H1 (cell line): Measurements from ENCODE around the gene FAM170B. TPM values are rescaled to one million over a fixed set of nuclear protein-coding genes. Genes with fewer than 3 reads are reported as not detected.
A peak's percentile ranks its signal among the peaks of the same experiment; 100 is the strongest.

ENCODE experiments used
- CTCF ChIA-PET: fragments of 300-600 bp; sonication (Branson Sonifier 250); formaldehyde crosslinking; loops from one replicate; lab custom pipeline; 2021; ENCODE audit not compliant: partially characterized antibody; lab: Charles Lee
- POLR2A ChIA-PET: fragments of 300-600 bp; sonication (Branson Sonifier 250); formaldehyde crosslinking; loops from one replicate; lab custom pipeline; 2021; ENCODE audit warnings: inconsistent platforms; ENCODE audit not compliant: partially characterized antibody; lab: Charles Lee
- DNase-seq, 2 experiments: peaks; one replicate each; pipeline versions ENCODE4 v3.0.0 to v3.0.0-alpha.2; 2010 to 2022; ENCODE audit warnings: low spot score in 2 of 2, low read depth in 1 of 2, mixed read lengths in 1 of 2
- FAIRE-seq: peaks from 2 replicates; lab custom pipeline; 2011; peaks lifted over from hg19 to GRCh38; lab: Jason Lieb, UNC
- H2AFZ ChIP-seq: 2 replicates; pipeline ENCODE4 v1.8.1; 2012; ENCODE audit warnings: low read length, inconsistent platforms
- H2AK5ac ChIP-seq: 2 replicates; pipeline ENCODE4 v1.6.1; 2013; ENCODE audit warnings: low read depth, low read length
- H2BK120ac ChIP-seq: replicated peaks from 2 replicates; pipeline ENCODE3; 2013; ENCODE audit warnings: low read depth, low read length, inconsistent platforms
- H2BK12ac ChIP-seq: 2 replicates; pipeline ENCODE4 v1.6.1; 2013; ENCODE audit warnings: low read depth, low read length
- H2BK15ac ChIP-seq: 2 replicates; pipeline ENCODE4 v1.6.1; 2013; ENCODE audit warnings: low read length
- H2BK20ac ChIP-seq: 2 replicates; pipeline ENCODE4 v1.6.1; 2013; ENCODE audit warnings: low read length
- H2BK5ac ChIP-seq: 2 replicates; pipeline ENCODE4 v1.6.1; 2013; ENCODE audit warnings: low read depth, low read length
- H3K14ac ChIP-seq: 2 replicates; pipeline ENCODE4 v1.6.1; 2013; ENCODE audit warnings: inconsistent platforms; ENCODE audit not compliant: insufficient read length
- H3K18ac ChIP-seq: 2 replicates; pipeline ENCODE4 v1.6.1; 2013; ENCODE audit warnings: low read length; ENCODE audit errors: extremely low read depth
- H3K23ac ChIP-seq: 2 replicates; pipeline ENCODE4 v1.6.1; 2013; ENCODE audit warnings: inconsistent platforms; ENCODE audit not compliant: insufficient read length
- H3K23me2 ChIP-seq: 2 replicates; pipeline ENCODE4 v1.6.1; 2013; ENCODE audit warnings: low read depth, low read length
- H3K27ac ChIP-seq: 2 replicates; pipeline ENCODE4 v1.6.1; 2011; ENCODE audit warnings: low read depth, low read length, inconsistent platforms
- H3K27me3 ChIP-seq, 4 experiments: replicated peaks in 1 of 4; 1 replicate in 1 of 4; 2 replicates in 3 of 4; pipeline versions ENCODE4 v1.6.1 to v1.8.1; 2011 to 2013; ENCODE audit warnings: low read length in 3 of 4, mild to moderate bottlenecking in 3 of 4, inconsistent platforms in 2 of 4, mixed read lengths in 2 of 4, moderate library complexity in 1 of 4; ENCODE audit not compliant: control insufficient read depth in 3 of 4, insufficient read depth in 3 of 4; ENCODE audit errors: extremely low read depth in 1 of 4
- H3K36me3 ChIP-seq, 4 experiments: 2 replicates each; pipeline versions ENCODE4 v1.6.1 to v1.8.1; 2011 to 2013; ENCODE audit warnings: mild to moderate bottlenecking in 4 of 4, low read length in 3 of 4, moderate library complexity in 2 of 4, control low read depth in 1 of 4, inconsistent platforms in 1 of 4; ENCODE audit not compliant: insufficient read depth in 4 of 4, control insufficient read depth in 2 of 4
- H3K4ac ChIP-seq: replicated peaks from 2 replicates; pipeline ENCODE3; 2013; ENCODE audit warnings: low read length, low read depth, mixed read lengths, inconsistent platforms; ENCODE audit not compliant: insufficient read length
- H3K4me1 ChIP-seq, 4 experiments: replicated peaks in 1 of 4; 1 replicate in 1 of 4; 2 replicates in 3 of 4; pipeline versions ENCODE4 v1.6.1 to v1.8.1; 2011 to 2013; ENCODE audit warnings: low read length in 3 of 4, inconsistent platforms in 2 of 4, mixed read lengths in 1 of 4; ENCODE audit not compliant: insufficient read depth in 4 of 4, control insufficient read depth in 3 of 4
- H3K4me2 ChIP-seq, 2 experiments: 2 replicates each; pipeline versions ENCODE4 v1.6.1 to v1.8.1; 2011 to 2013; ENCODE audit warnings: low read depth in 2 of 2, low read length in 2 of 2, control low read depth in 1 of 2, inconsistent platforms in 1 of 2, mild to moderate bottlenecking in 1 of 2; ENCODE audit not compliant: insufficient read depth in 1 of 2
- H3K4me3 ChIP-seq, 4 experiments: fragments of 200-600, 300-600 bp in 1 of 4; sonication (generic), shearing (Covaris generic), sonication (Bioruptor Twin) in 1 of 4; 2 replicates each; pipeline versions ENCODE4 v1.5.1 to v1.8.1; 2011 to 2016; ENCODE audit warnings: low read length in 4 of 4, low read depth in 3 of 4, control low read depth in 2 of 4, inconsistent platforms in 2 of 4, mild to moderate bottlenecking in 2 of 4, mixed read lengths in 1 of 4, moderate library complexity in 1 of 4; ENCODE audit not compliant: insufficient read depth in 2 of 4; ENCODE audit errors: extremely low read depth in 1 of 4
- H3K56ac ChIP-seq: replicated peaks from 2 replicates; pipeline ENCODE3; 2013; ENCODE audit warnings: low read depth, mild to moderate bottlenecking, mixed read lengths, low read length, inconsistent platforms; ENCODE audit not compliant: insufficient read length
- H3K79me1 ChIP-seq: 2 replicates; pipeline ENCODE4 v1.6.1; 2013; ENCODE audit warnings: low read depth, low read length, control low read depth
- H3K79me2 ChIP-seq, 2 experiments: 2 replicates each; pipeline versions ENCODE4 v1.6.1 to v1.8.1; 2012 to 2013; ENCODE audit warnings: low read length in 2 of 2, mild to moderate bottlenecking in 2 of 2, inconsistent platforms in 1 of 2; ENCODE audit not compliant: insufficient read depth in 2 of 2, control insufficient read depth in 1 of 2
- H3K9ac ChIP-seq, 4 experiments: replicated peaks in 1 of 4; 1 replicate in 1 of 4; 2 replicates in 3 of 4; pipeline versions ENCODE4 v1.6.1 to v1.8.1; 2011 to 2013; ENCODE audit warnings: low read depth in 3 of 4, low read length in 3 of 4, control low read depth in 2 of 4, mild to moderate bottlenecking in 2 of 4, moderate library complexity in 2 of 4, inconsistent platforms in 1 of 4; ENCODE audit errors: extremely low read depth in 1 of 4
- H3K9me3 ChIP-seq, 2 experiments: 2 replicates each; pipeline versions ENCODE4 v1.6.1 to v1.8.1; 2012 to 2013; ENCODE audit warnings: mild to moderate bottlenecking in 2 of 2, moderate library complexity in 2 of 2, control low read depth in 1 of 2, inconsistent platforms in 1 of 2, low read depth in 1 of 2, low read length in 1 of 2, mixed read lengths in 1 of 2; ENCODE audit not compliant: insufficient read depth in 2 of 2
- H4K20me1 ChIP-seq, 2 experiments: replicated peaks in 1 of 2; 2 replicates each; pipeline versions ENCODE3 to v1.8.1; 2011 to 2013; ENCODE audit warnings: inconsistent platforms in 2 of 2, low read length in 2 of 2, mild to moderate bottlenecking in 1 of 2; ENCODE audit not compliant: insufficient read depth in 2 of 2, control insufficient read depth in 1 of 2
- H4K5ac ChIP-seq: 2 replicates; pipeline ENCODE4 v1.6.1; 2013; ENCODE audit warnings: low read length, low read depth, mixed read lengths, inconsistent platforms; ENCODE audit not compliant: insufficient read length
- H4K8ac ChIP-seq: 2 replicates; pipeline ENCODE4 v1.8.0; 2013; ENCODE audit warnings: mild to moderate bottlenecking, moderate library complexity, low read length, inconsistent platforms; ENCODE audit not compliant: insufficient read depth; ENCODE audit errors: extremely low read depth
- H4K91ac ChIP-seq: replicated peaks from 2 replicates; pipeline ENCODE3; 2013; ENCODE audit warnings: low read length, mixed read lengths, inconsistent platforms; ENCODE audit not compliant: insufficient read length
- BCL11A ChIP-seq, 2 experiments: IDR thresholded peaks; one replicate each; pipeline ENCODE4 v1.6.1; 2011; ENCODE audit warnings: low read depth in 2 of 2, low read length in 2 of 2, mild to moderate bottlenecking in 2 of 2
- CTBP2 ChIP-seq: IDR thresholded peaks from 2 replicates; pipeline ENCODE4 v1.7.0; 2011; ENCODE audit warnings: borderline replicate concordance, mild to moderate bottlenecking, moderate library complexity, mixed read lengths, low read length; ENCODE audit not compliant: insufficient read depth, insufficient read length
- CTCF ChIP-seq, 3 experiments: IDR thresholded peaks; 1 replicate in 2 of 3; 2 replicates in 1 of 3; pipeline versions ENCODE4 v1.5.1 to v1.6.1; 2011; ENCODE audit warnings: low read length in 3 of 3, mild to moderate bottlenecking in 3 of 3, inconsistent platforms in 2 of 3, low read depth in 1 of 3, moderate library complexity in 1 of 3; ENCODE audit not compliant: insufficient read depth in 1 of 3; ENCODE audit errors: control extremely low read depth in 1 of 3
- GABPA ChIP-seq: IDR thresholded peaks from 2 replicates; pipeline ENCODE4 v1.6.1; 2011; ENCODE audit warnings: mild to moderate bottlenecking, low read length, moderate library complexity, borderline replicate concordance; ENCODE audit not compliant: insufficient read depth
- HDAC6 ChIP-seq: IDR thresholded peaks from one replicate; pipeline ENCODE4 v1.7.1; 2012; ENCODE audit warnings: low read depth, mild to moderate bottlenecking, inconsistent platforms, low read length, moderate library complexity
- KDM4A ChIP-seq: IDR thresholded peaks from one replicate; pipeline ENCODE4 v1.7.1; 2012; ENCODE audit warnings: low read depth, mild to moderate bottlenecking, moderate library complexity, low read length, inconsistent platforms; ENCODE audit not compliant: severe bottlenecking
- POLR2A ChIP-seq, 2 experiments: IDR thresholded peaks; 1 replicate in 1 of 2; 2 replicates in 1 of 2; pipeline ENCODE4 v1.6.1; 2011; ENCODE audit warnings: low read depth in 2 of 2, low read length in 2 of 2, mild to moderate bottlenecking in 2 of 2; ENCODE audit errors: control extremely low read depth in 1 of 2
- POLR2AphosphoS5 ChIP-seq: IDR thresholded peaks from 2 replicates; pipeline ENCODE4 v1.6.1; 2011; ENCODE audit warnings: low read depth, low read length
- RAD21 ChIP-seq, 2 experiments: IDR thresholded peaks in 1 of 2; conservative IDR thresholded peaks in 1 of 2; 2 replicates each; pipeline ENCODE4 v1.6.1; 2011; ENCODE audit warnings: low read depth in 2 of 2, low read length in 2 of 2, improper control_type of control experiment in 1 of 2, inconsistent platforms in 1 of 2, mild to moderate bottlenecking in 1 of 2, moderate library complexity in 1 of 2
- WGBS, 2 experiments: shearing (Covaris generic) in 1 of 2; methylation state at CpG; one replicate each; pipeline versions ENCODE4 v1.1.6 to v1.1.7; 2013 to 2015; ENCODE audit warnings: low lambda C conversion rate in 2 of 2, mixed read lengths in 2 of 2, inconsistent platforms in 1 of 2, low coverage in 1 of 2, missing lambda C conversion rate in 1 of 2; ENCODE audit not compliant: insufficient replicate concordance in 2 of 2, insufficient coverage in 1 of 2, insufficient read length in 1 of 2; ENCODE audit errors: extremely low coverage in 1 of 2, missing lambda C conversion rate in 1 of 2; 5-methylcytosine and 5-hydroxymethylcytosine counted together
- polyA plus RNA-seq, 7 experiments: library from polyadenylated mRNA; depleted of rRNA in 3 of 7; stranded (reverse) in 5 of 7; unstranded in 2 of 7; fragments of >200 nt in 5 of 7; fragments of 200-250 nt in 2 of 7; gene quantifications; 1 replicate in 5 of 7; 2 replicates in 1 of 7; 4 replicates in 1 of 7; pipeline versions ENCODE4 v1.2.1 to v1.2.3, GENCODE V29; 2011 to 2013; ENCODE audit warnings: missing spikeins in 2 of 7, mixed read lengths in 2 of 7
- total RNA-seq: library from RNA; stranded (reverse); fragmentation: NEBNext Ultra II Directional; extraction: Animal tissue kit (Norgen Biotek cat#: 25700); gene quantifications from 2 replicates; pipeline ENCODE4 v1.2.1, GENCODE V29; 2021

Gene FAM170B
- total and polyA plus RNA-seq, 2 of the 8 experiments (the other 6 are each of a cell fraction or from before 2014, with no cell fraction given): not detected

DNA sequence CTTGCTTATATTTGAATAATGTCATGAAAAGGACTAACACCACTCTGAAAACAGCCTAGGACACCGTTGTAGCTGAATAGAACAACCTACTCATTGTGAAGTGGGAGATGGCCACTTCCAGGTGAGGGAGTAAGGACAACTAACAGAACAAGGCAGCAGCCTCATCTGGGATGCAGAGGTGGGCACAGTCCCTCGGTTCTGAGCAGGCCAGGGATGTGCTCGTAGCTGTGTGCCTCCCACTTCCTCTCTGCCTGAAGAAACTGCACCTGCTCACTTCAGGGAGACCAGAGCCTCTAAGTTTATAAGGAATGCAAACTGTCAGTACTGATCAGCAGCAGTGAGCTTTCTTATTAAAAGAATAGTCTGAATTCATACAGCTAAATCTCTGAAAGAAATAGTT is 21.0 kb downstream of the FAM170B start:
- Histone ChIP-seq H3K23me2 (peaks cover 3% of the 10 kb centered on the region; the same call in 1 of the 2 replicates), H3K4me1 (no peaks in the 10 kb centered on the region), H2BK15ac (no peak overlapping the region), H4K20me1 (no peaks in the 10 kb centered on the region), H3K56ac (no peak overlapping the region), H2BK12ac (no peak overlapping the region), H4K5ac (no peak overlapping the region), H2AFZ (no peak overlapping the region), H3K27ac (no peak overlapping the region), H3K36me3 (no peaks in the 10 kb centered on the region), H4K8ac (no peak overlapping the region), H3K9me3 (no peaks in the 10 kb centered on the region), H2AK5ac (no peak overlapping the region), H2BK5ac (no peak overlapping the region), H3K23ac (no peak overlapping the region), H3K79me1 (no peaks in the 10 kb centered on the region), H3K27me3 (peaks cover 0 to 11% (median 6%) of the 10 kb centered on the region in 4 experiments; a peak in 5 of 7 replicates), H2BK20ac (no peak overlapping the region), H2BK120ac (no peak overlapping the region), H3K9ac (no peak overlapping the region; a peak in 1 of 7 replicates), H3K4me2 (no peak overlapping the region), H3K79me2 (no peaks in the 10 kb centered on the region), H4K91ac (no peak overlapping the region), H3K4me3 (no peak overlapping the region), H3K14ac (no peak overlapping the region), H3K4ac (no peak overlapping the region), H3K18ac (no peak overlapping the region)
- POLR2A ChIA-PET: no interaction called here
- no peak for FAIRE-seq
- CTCF ChIA-PET: interaction anchor here (0.5 to 1.5 kb wide), 13 partner anchors 8 to 208 kb away, joined by 3 to 6 read pairs (median 3); no protein-coding TSS in a partner anchor
- TF ChIP-seq CTCF (IDR thresholded peaks at IDR 0.05; ENCODE audit: control extremely low read depth in 1 of 3, insufficient read depth in 1 of 3, low read depth in 1 of 3, low read length in 3 of 3) (no peak), CTBP2 (no peak), POLR2AphosphoS5 (no peak), BCL11A (IDR thresholded peaks at IDR 0.05; ENCODE audit: low read depth in 2 of 2, low read length in 2 of 2) (no peak), RAD21 (IDR thresholded peaks at IDR 0.05 in 1 of 2, conservative IDR thresholded peaks at IDR 0.05 in 1 of 2; ENCODE audit: low read depth in 2 of 2, low read length in 2 of 2) (no peak), GABPA (no peak), HDAC6 (no peak), POLR2A (IDR thresholded peaks at IDR 0.05; ENCODE audit: control extremely low read depth in 1 of 2, low read depth in 2 of 2, low read length in 2 of 2) (no peak), KDM4A (no peak)
- DNase-seq: peak in 1 of 2 experiments; percentile 7
- 71% methylated on average over 3 of the region's 3 CpGs; no CpG with 5 or more reads in 1 of the 2 experiments for WGBS, 2 experiments
